Smooth muscle cell (in vitro differentiated cells): ENCODE data around the gene DES. TPM values are rescaled to one million over a fixed set of nuclear protein-coding genes. Genes with fewer than 3 reads are reported as not detected.

Experiments
- DNase-seq: peaks from one replicate; lab custom pipeline; 2025; ENCODE audit not compliant: unreplicated experiment; lab: John Stamatoyannopoulos, UW
- H2AFZ ChIP-seq: fragments of 200-600 bp; sonication (generic); 2 replicates; pipeline ENCODE4 v1.6.0; 2016; ENCODE audit warnings: antibody characterized with exemption, low read depth, mild to moderate bottlenecking
- H3F3A ChIP-seq: fragments of 200-600 bp; sonication (generic); 2 replicates; pipeline ENCODE4 v1.6.0; 2017; ENCODE audit warnings: antibody characterized with exemption, low read depth
- H3K27ac ChIP-seq: fragments of 200-600 bp; sonication (generic); 2 replicates; pipeline ENCODE4 v1.5.1; 2016; ENCODE audit warnings: low read depth, mild to moderate bottlenecking
- H3K27me3 ChIP-seq: fragments of 200-600 bp; sonication (generic); 2 replicates; pipeline ENCODE4 v1.6.1; 2016; ENCODE audit warnings: low read depth, mild to moderate bottlenecking
- H3K36me3 ChIP-seq: fragments of 200-600 bp; sonication (generic); 2 replicates; pipeline ENCODE4 v1.5.1; 2016; ENCODE audit warnings: low read depth
- H3K4me1 ChIP-seq: fragments of 200-600 bp; sonication (generic); 2 replicates; pipeline ENCODE4 v1.5.1; 2016; ENCODE audit warnings: low read depth
- H3K4me2 ChIP-seq: fragments of 200-600 bp; sonication (generic); 2 replicates; pipeline ENCODE4 v1.6.0; 2016; ENCODE audit warnings: mild to moderate bottlenecking
- H3K4me3 ChIP-seq: fragments of 200-600 bp; sonication (generic); 2 replicates; pipeline ENCODE4 v1.5.1; 2016; ENCODE audit warnings: mild to moderate bottlenecking
- H3K79me2 ChIP-seq: fragments of 200-600 bp; sonication (generic); 2 replicates; pipeline ENCODE4 v1.6.0; 2016; ENCODE audit warnings: low read depth, mild to moderate bottlenecking
- H3K9ac ChIP-seq: fragments of 200-600 bp; sonication (generic); 2 replicates; pipeline ENCODE4 v1.6.0; 2016; ENCODE audit warnings: low read depth
- H3K9me3 ChIP-seq: fragments of 200-600 bp; sonication (generic); replicated peaks from 2 replicates; pipeline ENCODE4 v1.5.1; 2016; ENCODE audit warnings: low read depth
- H4K20me1 ChIP-seq: fragments of 200-600 bp; sonication (generic); 2 replicates; pipeline ENCODE4 v1.6.0; 2016; ENCODE audit warnings: low read depth
- CTCF ChIP-seq: fragments of 200-600 bp; sonication (generic); IDR thresholded peaks from 2 replicates; pipeline ENCODE4 v1.5.1; 2017; ENCODE audit warnings: borderline replicate concordance, mild to moderate bottlenecking, antibody characterized with exemption; ENCODE audit not compliant: insufficient read depth, poor library complexity, severe bottlenecking
- WGBS: methylation state at CpG from one replicate; pipeline ENCODE4 v1.1.7; 2016; ENCODE audit warnings: low lambda C conversion rate; 5-methylcytosine and 5-hydroxymethylcytosine counted together
- polyA plus RNA-seq: library from polyadenylated mRNA; unstranded; fragments of >200 nt; fragmentation: Nextera tagmentation; extraction: Ambion mirVana; gene quantifications from 2 replicates; pipeline ENCODE4 v1.2.1, GENCODE V29; 2016
- total RNA-seq: library from RNA; depleted of rRNA; stranded (reverse); fragments of >200 nt; gene quantifications from 2 replicates; pipeline ENCODE4 v1.2.3, GENCODE V29; 2014

Gene DES
- total and polyA plus RNA-seq, 2 experiments from 2014 or later = 103 to 109 TPM

- Histone ChIP-seq H3K4me3 (no peak overlapping the region), H2AFZ (no peak overlapping the region), H3K27ac (no peak overlapping the region), H3K9me3 (no peaks in the 10 kb centered on the region), H3K36me3 (no peaks in the 10 kb centered on the region), H3K4me1 (peaks cover 8% of the 10 kb centered on the region), H3K9ac (no peak overlapping the region), H3K4me2 (no peak overlapping the region), H3F3A (no peaks in the 10 kb centered on the region), H4K20me1 (no peaks in the 10 kb centered on the region), H3K79me2 (no peaks in the 10 kb centered on the region), H3K27me3 (no peaks in the 10 kb centered on the region)
- WGBS = 93% methylated on average over 17 of the region's 17 CpGs
- no peak for DNase-seq
- no peak for TF ChIP-seq CTCF
These were observed 3.1 kb downstream of the DES start for GRCh38 chr2:219421323-219421722.

GRCh38 chr2:219422952-219423534 is 4.9 kb downstream of the DES start:
- no peaks in the 10 kb centered on the region for H3K36me3 ChIP-seq
- no peaks in the 10 kb centered on the region for H3K9me3 ChIP-seq
- H3K27ac ChIP-seq = no peak overlapping the region
- no peaks in the 10 kb centered on the region for H3K79me2 ChIP-seq
- peaks cover 7% of the 10 kb centered on the region for H3K4me1 ChIP-seq
- no peak overlapping the region for H3K4me3 ChIP-seq
- no peaks in the 10 kb centered on the region for H3F3A ChIP-seq
- TF ChIP-seq CTCF = no peak
- no peak overlapping the region for H2AFZ ChIP-seq
- WGBS = 93% methylated on average over 8 of the region's 8 CpGs
- no peak overlapping the region for H3K4me2 ChIP-seq
- no peaks in the 10 kb centered on the region for H3K27me3 ChIP-seq
- no peak for DNase-seq
- no peaks in the 10 kb centered on the region for H4K20me1 ChIP-seq
- no peak overlapping the region for H3K9ac ChIP-seq

- Histone ChIP-seq H3K27me3 (no peaks in the 10 kb centered on the region), H3K27ac (no peak overlapping the region), H3K36me3 (no peaks in the 10 kb centered on the region), H3F3A (no peaks in the 10 kb centered on the region), H3K9me3 (no peaks in the 10 kb centered on the region), H3K9ac (no peak overlapping the region), H2AFZ (no peak overlapping the region), H3K4me1 (peaks cover 4% of the 10 kb centered on the region), H3K79me2 (no peaks in the 10 kb centered on the region), H3K4me3 (no peak overlapping the region), H3K4me2 (no peak overlapping the region), H4K20me1 (no peaks in the 10 kb centered on the region)
- no peak for DNase-seq
- 89% methylated on average over 14 of the region's 14 CpGs for WGBS
- TF ChIP-seq CTCF = no peak
These were observed 5.6 kb downstream of the DES start for GRCh38 chr2:219423652-219424377.
